ENCODE data around the gene HNRNPD. TPM values are rescaled to one million over a fixed set of nuclear protein-coding genes. Genes with fewer than 3 reads are reported as not detected.

HNRNPD gene
- total and polyA plus RNA-seq, 2 of the 13 experiments (the other 11 are each of a cell fraction or from before 2014, with no cell fraction given) = 64.0 to 69.7 TPM

- TF ChIP-seq ZBTB4 (CRISPR knock-in tag; IDR thresholded peaks at IDR 0.05; ENCODE audit: borderline replicate concordance) = peak; percentile 32; the same call in 1 of the 2 replicates
- TF ChIP-seq HOXA9 (CRISPR knock-in tag; IDR thresholded peaks at IDR 0.05; ENCODE audit: borderline replicate concordance) = 0 out of 2 replicates have a peak, but pooled peaks have one; percentile 62
- peak; percentile 78 for TF ChIP-seq ZMYM2 (CRISPR knock-in tag; IDR thresholded peaks at IDR 0.05)
- TF ChIP-seq FOXM1 (CRISPR knock-in tag; IDR thresholded peaks at IDR 0.05) = no peak; the same call in 1 of the 2 replicates
- peak; percentile 51; the same call in 1 of the 2 replicates for TF ChIP-seq ZNF749 (CRISPR knock-in tag; IDR thresholded peaks at IDR 0.05; ENCODE audit: borderline replicate concordance)
- no peak for TF ChIP-seq TCF7L2 (IDR thresholded peaks at IDR 0.05; ENCODE audit: low read depth, low read length)
- 0 out of 2 replicates have a peak, but pooled peaks have one; percentile 48 for TF ChIP-seq RELA (CRISPR knock-in tag; IDR thresholded peaks at IDR 0.05)
- TF ChIP-seq ZFP41 (CRISPR knock-in tag; IDR thresholded peaks at IDR 0.05; ENCODE audit: borderline replicate concordance) = 0 out of 2 replicates have a peak, but pooled peaks have one; percentile 25
- peak; percentile 93 for TF ChIP-seq ZNF12 (CRISPR knock-in tag; IDR thresholded peaks at IDR 0.05)
- TF ChIP-seq KLF11 (CRISPR knock-in tag; IDR thresholded peaks at IDR 0.05) = no peak; the same call in 1 of the 2 replicates
- TF ChIP-seq DMTF1 (CRISPR knock-in tag; IDR thresholded peaks at IDR 0.05) = no peak
- peak; percentile 76; the same call in 1 of the 2 replicates for TF ChIP-seq TFAP4 (IDR thresholded peaks at IDR 0.05; ENCODE audit: borderline replicate concordance, low read depth)
- peak; percentile 97 for TF ChIP-seq ZNF605 (CRISPR knock-in tag; IDR thresholded peaks at IDR 0.05)
- peak; percentile 85 for TF ChIP-seq TAF1 (CRISPR knock-in tag; IDR thresholded peaks at IDR 0.05)
- 0 out of 2 replicates have a peak, but pooled peaks have one; percentile 40 for TF ChIP-seq HNF4G (IDR thresholded peaks at IDR 0.05; ENCODE audit: borderline replicate concordance, low read depth, low read length)
- peak; percentile 21 for TF ChIP-seq HNF4G (CRISPR knock-in tag; IDR thresholded peaks at IDR 0.05; ENCODE audit: borderline replicate concordance, low read depth)
- TF ChIP-seq NR0B2 (CRISPR knock-in tag; IDR thresholded peaks at IDR 0.05) = peak; percentile 63
- TF ChIP-seq YEATS4 (CRISPR knock-in tag; IDR thresholded peaks at IDR 0.05; ENCODE audit: borderline replicate concordance) = peak; percentile 97
- peak; percentile 87; the same call in 1 of the 2 replicates for TF ChIP-seq ZNF800 (CRISPR knock-in tag; IDR thresholded peaks at IDR 0.05)
These were observed at the start of gene HNRNPD (continued) for GRCh38 chr4:82373816-82374625.

All from HepG2 (cell line).